ENCODE data around the gene DACH1.

- no peak for TF ChIP-seq CTCF (conservative IDR thresholded peaks at IDR 0.05; ENCODE audit: low read length)
- no peak for TF ChIP-seq EZH2phosphoT487 (IDR thresholded peaks at IDR 0.05; ENCODE audit: borderline replicate concordance, low read depth, low read length)
Measured at GRCh38 chr13:71814806-71815360, 52.1 kb downstream of the DACH1 start.

Measured in OCI-LY7 (cell line).